Ishikawa (cell line): ENCODE measurements around the gene NR2C2AP.

Source experiments
- CEBPB ChIP-seq: IDR thresholded peaks from 2 replicates; pipeline ENCODE4 v1.6.1; 2012
- CREB1 ChIP-seq: IDR thresholded peaks from 2 replicates; pipeline ENCODE4 v1.6.1; 2012; ENCODE audit warnings: low read depth
- EGR1 ChIP-seq: IDR thresholded peaks from 2 replicates; pipeline ENCODE4 v1.6.1; 2012
- EP300 ChIP-seq: IDR thresholded peaks from 2 replicates; pipeline ENCODE4 v1.6.1; 2012; ENCODE audit warnings: borderline replicate concordance
- FOXM1 ChIP-seq: IDR thresholded peaks from 2 replicates; pipeline ENCODE4 v1.6.1; 2012; ENCODE audit warnings: low read depth, borderline replicate concordance
- MAX ChIP-seq: IDR thresholded peaks from 2 replicates; pipeline ENCODE4 v1.6.1; 2012
- NFIC ChIP-seq: IDR thresholded peaks from 2 replicates; pipeline ENCODE4 v1.6.1; 2012
- RAD21 ChIP-seq: IDR thresholded peaks from 2 replicates; pipeline ENCODE4 v1.6.1; 2012; ENCODE audit warnings: low read depth
- REST ChIP-seq: IDR thresholded peaks from 2 replicates; pipeline ENCODE4 v1.6.1; 2012; ENCODE audit warnings: low read depth, mild to moderate bottlenecking
- TAF1 ChIP-seq: IDR thresholded peaks from 2 replicates; pipeline ENCODE4 v1.6.1; 2012; ENCODE audit warnings: low read depth, mild to moderate bottlenecking
- TCF12 ChIP-seq: IDR thresholded peaks from 2 replicates; pipeline ENCODE4 v1.6.1; 2012; ENCODE audit warnings: low read depth
- TEAD4 ChIP-seq: IDR thresholded peaks from 2 replicates; pipeline ENCODE4 v1.6.1; 2012
- USF1 ChIP-seq: IDR thresholded peaks from 2 replicates; pipeline ENCODE4 v1.6.1; 2012
- YY1 ChIP-seq: IDR thresholded peaks from 2 replicates; pipeline ENCODE4 v1.6.1; 2012; ENCODE audit warnings: low read depth
- ZBTB7A ChIP-seq: IDR thresholded peaks from 2 replicates; pipeline ENCODE4 v1.6.1; 2012; ENCODE audit warnings: low read depth

NR2C2AP gene

GRCh38 chr19:19236173-19236572 is 33.0 kb upstream of the NR2C2AP start:
- TF ChIP-seq RAD21 (no peak), CEBPB (no peak), TEAD4 (no peak), EP300 (no peak)

GRCh38 chr19:19234220-19234816 is 31.1 kb upstream of the NR2C2AP start:
- TF ChIP-seq RAD21 = no peak
- TF ChIP-seq MAX = no peak
- TF ChIP-seq TEAD4 = no peak
- TF ChIP-seq FOXM1 = no peak
- no peak for TF ChIP-seq EGR1

- TF ChIP-seq RAD21 (no peak), EGR1 (no peak), TEAD4 (no peak), CREB1 (no peak), MAX (no peak), TAF1 (no peak), TCF12 (no peak), EP300 (no peak), NFIC (no peak), ZBTB7A (no peak), FOXM1 (no peak), CEBPB (no peak), USF1 (no peak), REST (no peak), YY1 (no peak)
Measured at GRCh38 chr19:19232261-19232721, 29.1 kb upstream of the NR2C2AP start.

- TF ChIP-seq FOXM1 (no peak), CREB1 (no peak), TCF12 (no peak), CEBPB (no peak), USF1 (no peak), MAX (no peak), EGR1 (no peak), NFIC (no peak), TEAD4 (no peak), EP300 (no peak)
Measured at GRCh38 chr19:19230999-19231398, 27.8 kb upstream of the NR2C2AP start.

GRCh38 chr19:19229701-19230100 is 26.5 kb upstream of the NR2C2AP start:
- TF ChIP-seq YY1 (no peak), USF1 (no peak), CEBPB (no peak), MAX (no peak), FOXM1 (no peak), REST (no peak), CREB1 (no peak), EGR1 (no peak), TEAD4 (no peak), ZBTB7A (no peak), TCF12 (no peak), TAF1 (no peak), EP300 (no peak), NFIC (no peak), RAD21 (no peak)

- TF ChIP-seq CREB1 = no peak
- no peak for TF ChIP-seq MAX
- no peak for TF ChIP-seq ZBTB7A
- TF ChIP-seq FOXM1 = no peak
- no peak for TF ChIP-seq EP300
- no peak for TF ChIP-seq YY1
- TF ChIP-seq NFIC = no peak
- TF ChIP-seq EGR1 = no peak
- no peak for TF ChIP-seq USF1
- TF ChIP-seq RAD21 = no peak
- TF ChIP-seq TEAD4 = no peak
- TF ChIP-seq TAF1 = no peak
- no peak for TF ChIP-seq CEBPB
Measured at GRCh38 chr19:19227217-19227616, 24.0 kb upstream of the NR2C2AP start.
